ENCODE data around the gene DNHD1. TPM values are rescaled to one million over a fixed set of nuclear protein-coding genes. Genes with fewer than 3 reads are reported as not detected.

Gene DNHD1
- polyA plus RNA-seq, 3 donors: 5.8 to 6.3 (median 6.2) TPM

DNA sequence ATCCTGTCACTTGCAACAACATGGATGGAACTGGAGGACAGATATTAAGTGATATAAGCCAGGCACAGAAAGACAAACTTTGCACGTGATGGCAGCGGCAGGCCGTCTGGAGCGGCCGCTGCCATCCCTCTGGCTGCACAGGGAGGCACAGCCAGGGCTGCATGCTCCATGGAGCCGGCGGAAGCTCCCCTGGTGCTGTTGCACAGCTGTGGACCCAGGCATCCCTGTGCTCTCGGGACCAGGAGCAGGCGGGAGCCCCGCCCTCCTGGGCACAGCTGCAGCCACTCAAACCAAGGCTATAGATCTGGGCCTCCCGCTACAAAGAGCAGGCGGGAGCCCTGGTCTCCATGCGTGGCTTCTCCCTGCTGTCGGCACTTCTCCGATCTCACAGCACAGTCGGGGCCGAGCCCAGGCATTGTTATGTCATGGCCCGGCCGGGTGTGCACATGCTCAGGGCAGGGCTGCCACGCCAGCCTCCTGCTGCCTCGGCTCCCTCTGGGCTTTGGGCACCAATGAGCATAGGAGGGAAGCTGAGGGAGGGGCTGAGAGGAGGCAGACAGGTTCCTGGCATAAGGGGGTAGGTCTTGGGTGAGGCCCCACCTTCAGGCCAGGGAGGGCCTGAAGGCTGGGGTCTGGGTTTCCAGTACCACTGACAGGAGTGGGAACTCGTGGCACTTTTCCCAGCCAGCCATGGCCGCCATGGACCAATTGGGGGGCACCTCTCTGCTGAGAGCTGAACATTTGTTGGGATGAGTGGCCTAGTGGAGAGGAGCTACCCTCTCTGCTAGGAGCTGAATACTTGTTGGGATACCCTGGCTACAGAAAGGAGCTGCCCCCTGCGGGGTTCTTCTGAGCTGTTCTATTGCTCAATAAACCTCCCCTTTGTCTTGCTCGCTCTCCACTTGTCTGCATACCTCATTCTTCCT is 89.6 kb downstream of the DNHD1 start:
- DNase-seq (ENCODE audit: low read depth in 3 of 3, low spot score in 2 of 3): no peak

DNA sequence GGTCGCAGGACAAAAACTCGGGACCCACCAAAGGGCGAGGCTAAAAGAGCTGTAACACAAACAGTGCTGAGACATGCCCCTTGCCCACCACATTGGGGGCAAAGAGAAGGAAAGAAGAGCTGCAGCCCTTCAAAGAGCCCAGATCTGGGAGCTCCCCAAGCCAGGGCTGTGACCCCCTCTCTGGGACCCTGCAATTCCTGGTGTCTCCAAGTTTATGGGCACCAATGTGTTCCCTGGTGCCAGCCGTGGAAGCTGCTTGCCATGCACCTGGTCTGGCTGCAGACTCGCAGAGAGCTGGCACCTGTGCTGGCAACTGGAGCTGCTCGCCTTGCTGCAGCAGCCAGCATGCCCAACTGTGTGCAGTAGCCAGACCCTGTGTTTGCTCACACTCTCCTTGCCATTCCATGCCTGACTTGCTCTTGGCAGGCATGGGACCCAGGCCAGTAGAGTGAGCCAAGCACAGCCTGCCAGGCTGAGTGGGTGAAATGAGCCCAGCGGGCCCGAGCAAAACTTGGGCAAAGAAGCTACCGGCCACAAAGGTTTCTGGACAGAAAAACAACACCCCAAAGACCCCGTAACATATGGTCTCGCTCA is 90.4 kb downstream of the DNHD1 start:
- no peak for DNase-seq (ENCODE audit: low read depth in 3 of 3, low spot score in 2 of 3)

DNA sequence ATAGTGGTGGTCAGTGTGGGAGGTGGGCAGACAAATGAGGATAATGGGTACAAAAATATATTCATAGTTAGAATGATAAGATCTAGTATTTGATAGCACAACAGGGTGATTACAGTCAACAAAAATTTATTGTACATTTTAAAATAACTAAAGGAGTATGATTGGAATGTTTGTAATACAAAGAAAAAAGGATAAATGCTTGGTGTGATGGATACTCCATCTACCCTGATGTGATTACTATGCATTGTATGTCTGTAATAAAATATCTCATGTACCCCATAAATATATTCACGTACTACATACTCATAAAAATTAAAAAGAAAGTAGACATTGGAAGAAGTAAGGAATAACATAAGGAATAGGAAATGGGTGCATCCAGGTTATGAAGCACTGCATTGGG is 90.9 kb downstream of the DNHD1 start:
- no peak for DNase-seq (ENCODE audit: low read depth in 3 of 3, low spot score in 2 of 3)

DNA sequence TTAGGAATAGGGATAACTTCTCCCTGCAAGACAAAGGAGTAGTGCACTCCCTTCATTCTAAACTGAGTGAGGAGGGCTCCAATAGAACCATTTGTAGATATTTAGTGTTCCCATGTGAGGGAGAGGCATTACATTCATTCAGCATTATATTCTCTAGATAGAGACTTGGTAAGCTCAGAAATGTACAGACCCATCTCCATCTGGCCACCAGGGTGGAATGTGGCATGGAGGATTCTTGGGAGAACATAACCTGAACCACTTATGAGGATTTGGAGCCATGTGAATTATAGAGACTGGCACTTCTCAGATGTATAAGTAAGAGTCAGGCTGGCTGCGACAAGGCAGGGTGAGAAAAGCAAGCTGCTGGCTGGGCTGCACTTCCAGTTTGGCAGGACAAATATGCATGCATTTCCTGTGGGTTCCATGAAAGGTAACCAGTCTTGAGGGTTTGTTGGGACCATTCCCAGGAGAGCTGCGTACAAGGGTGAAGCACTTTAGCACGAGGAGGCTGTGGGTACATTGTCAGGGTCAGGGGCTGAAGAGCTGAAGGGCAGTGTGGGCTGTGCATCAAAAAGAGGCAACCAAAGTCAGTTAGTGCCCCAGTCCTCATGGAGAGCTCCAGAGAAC is 97.2 kb downstream of the DNHD1 start:
- no peak for DNase-seq (ENCODE audit: low read depth in 3 of 3, low spot score in 2 of 3)

DNA sequence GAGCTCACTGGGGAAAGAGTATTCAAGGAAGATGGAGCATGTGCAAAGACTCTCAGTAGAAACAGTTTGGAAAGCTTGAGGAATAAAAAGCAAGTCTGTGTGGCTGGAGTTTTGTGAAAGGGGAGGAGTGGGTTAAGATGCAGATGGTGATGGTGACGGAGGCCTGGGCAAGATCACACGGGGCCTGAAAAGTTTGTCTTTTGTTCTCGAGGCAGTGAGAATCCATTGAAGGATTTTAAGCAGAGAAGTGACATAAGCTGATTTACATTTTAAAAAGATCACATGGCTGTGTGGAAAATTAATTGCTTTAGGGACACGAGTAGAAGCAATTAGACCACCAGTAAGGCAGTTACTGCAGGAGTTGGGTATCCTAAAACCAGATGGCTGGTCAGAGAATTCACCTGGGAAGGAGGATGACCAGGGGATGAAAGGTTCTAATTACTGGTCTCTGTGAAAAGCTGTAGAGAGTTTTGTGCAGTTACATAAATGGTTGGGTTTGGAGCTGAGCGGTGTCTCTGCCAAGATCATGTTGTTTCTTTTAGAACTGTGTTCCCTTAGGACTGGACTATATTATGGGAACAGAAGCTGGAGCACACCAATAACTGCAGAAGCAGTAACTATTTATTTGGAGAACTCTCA is 99.3 kb downstream of the DNHD1 start:
- no peak for DNase-seq (ENCODE audit: low read depth in 3 of 3, low spot score in 2 of 3)

DNA sequence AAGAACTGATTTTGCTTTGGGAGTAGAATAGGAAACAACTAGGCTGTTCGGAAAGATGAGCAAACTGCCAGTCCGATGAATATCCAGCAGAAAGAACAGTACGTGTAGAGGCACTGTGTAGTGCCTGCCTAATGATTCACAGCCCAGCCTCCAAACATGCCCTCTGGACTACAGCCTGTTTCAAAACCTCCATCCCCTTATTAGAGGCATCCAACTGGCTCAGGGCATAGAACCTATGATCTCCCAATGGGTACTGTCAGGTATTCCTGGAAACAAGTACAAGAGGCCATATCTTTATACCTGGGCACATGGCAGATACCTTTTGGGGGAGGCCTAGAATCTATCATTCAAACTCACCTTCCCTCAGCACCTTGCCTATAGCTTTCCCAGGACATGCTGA is 101.5 kb downstream of the DNHD1 start:
- no peak for DNase-seq (ENCODE audit: low read depth in 3 of 3, low spot score in 2 of 3)

DNA sequence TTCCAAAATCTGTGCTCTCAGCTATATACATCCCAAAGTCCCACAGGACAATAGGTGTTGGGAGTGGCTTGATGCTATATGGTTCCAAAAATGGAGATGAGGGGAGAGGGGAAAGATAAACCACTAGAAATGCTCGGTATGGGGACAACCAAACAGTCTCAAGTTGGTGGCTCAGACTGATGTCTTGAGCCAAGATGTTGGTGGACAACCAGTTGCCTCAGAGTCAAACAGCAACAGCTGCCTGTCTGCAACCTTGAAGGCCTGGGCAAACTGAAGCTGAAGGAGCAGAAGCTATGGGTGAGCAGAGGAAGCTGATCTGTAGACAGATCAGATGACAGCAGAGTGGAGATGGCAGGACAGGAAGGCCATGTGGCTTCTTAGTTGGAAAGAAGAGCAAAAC is 102.4 kb downstream of the DNHD1 start:
- no peak for DNase-seq (ENCODE audit: low read depth in 3 of 3, low spot score in 2 of 3)

DNA sequence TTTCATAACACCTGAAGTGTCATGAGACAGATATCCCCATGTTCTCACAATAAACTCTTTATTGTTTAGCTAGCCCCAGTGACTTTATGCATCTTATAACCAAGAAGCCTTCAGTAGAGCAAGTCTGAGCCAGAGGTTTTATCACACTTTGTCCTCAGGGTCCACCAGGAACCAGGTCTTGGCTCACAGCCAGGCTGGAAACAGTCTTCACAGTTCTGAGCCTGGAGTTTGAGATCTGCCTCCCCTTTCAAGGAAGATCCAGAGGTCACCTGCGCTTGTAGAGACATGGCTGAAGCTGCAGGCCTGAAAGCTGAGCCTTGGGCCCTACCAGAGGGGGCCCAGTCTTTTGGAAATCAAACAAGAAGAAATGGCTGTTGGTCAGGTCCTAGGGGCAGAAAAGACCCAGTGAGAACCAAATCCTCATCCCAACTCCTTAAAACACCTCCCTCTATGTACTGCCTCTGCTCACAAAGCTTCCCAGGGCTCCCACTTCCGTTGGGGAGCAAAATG is 102.9 kb downstream of the DNHD1 start:
- no peak for DNase-seq (ENCODE audit: low read depth in 3 of 3, low spot score in 2 of 3)

DNA sequence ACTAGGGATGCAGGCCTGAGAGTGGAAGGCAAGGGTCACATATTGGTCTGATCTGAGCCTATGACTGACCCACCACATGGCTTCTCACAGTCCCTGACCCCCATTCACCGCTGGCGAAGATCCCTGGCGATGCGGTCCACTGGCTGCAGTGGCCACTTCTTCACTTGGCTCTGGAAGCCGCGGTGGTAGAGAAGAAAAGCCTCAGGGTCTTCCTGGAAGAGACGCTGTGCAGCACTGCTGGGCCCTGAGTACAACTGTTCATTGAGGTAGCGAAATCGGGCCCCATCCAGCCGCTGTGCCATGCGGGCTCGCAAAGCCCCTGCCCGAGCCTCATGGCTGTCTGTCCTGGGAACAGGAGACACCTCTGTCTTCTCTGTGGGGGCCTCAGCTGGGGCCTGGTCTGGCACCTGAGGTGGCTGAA is 104.0 kb downstream of the DNHD1 start:
- no peak for DNase-seq (ENCODE audit: low read depth in 3 of 3, low spot score in 2 of 3)

DNA sequence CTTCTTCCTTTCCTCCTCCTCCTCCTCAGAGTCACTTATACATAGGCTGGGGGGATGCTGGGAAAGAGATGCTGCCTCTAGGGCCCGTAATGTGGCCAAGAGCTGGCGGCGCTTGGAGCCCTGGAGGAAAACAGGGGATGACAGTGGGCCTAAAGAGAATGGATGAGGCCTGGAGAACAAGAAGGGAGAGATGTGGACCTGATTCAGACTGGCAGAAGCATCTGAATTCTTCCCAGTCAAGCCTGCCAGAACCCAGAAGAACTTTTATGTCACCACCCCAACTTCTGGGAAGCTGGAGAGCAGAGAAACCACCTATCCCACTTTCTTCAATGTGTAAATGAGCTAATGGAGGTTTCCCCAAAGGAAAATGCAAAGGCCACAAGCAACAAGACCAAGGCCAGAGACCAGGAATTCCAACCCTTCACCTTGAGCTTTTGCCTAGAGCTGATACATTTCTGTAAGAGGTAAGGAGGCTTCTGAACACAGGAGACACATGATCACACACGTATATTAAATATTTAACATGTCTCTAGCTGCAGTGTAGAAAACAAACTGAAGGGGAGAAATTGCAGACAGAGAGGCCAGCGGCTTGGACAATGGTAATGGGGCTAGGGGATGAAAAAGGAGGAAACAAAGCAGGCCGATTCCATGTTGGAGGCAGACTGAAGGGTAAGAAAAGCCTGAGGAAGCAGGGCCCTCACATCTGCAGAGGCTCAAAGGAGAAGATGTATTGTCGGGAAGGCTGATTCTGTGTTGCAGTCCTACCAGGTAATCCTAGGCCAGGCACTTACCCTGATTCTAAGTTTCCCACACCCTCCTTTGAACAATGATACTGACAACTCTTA is 105.2 kb downstream of the DNHD1 start:
- no peak for DNase-seq (ENCODE audit: low read depth in 3 of 3, low spot score in 2 of 3)

DNA sequence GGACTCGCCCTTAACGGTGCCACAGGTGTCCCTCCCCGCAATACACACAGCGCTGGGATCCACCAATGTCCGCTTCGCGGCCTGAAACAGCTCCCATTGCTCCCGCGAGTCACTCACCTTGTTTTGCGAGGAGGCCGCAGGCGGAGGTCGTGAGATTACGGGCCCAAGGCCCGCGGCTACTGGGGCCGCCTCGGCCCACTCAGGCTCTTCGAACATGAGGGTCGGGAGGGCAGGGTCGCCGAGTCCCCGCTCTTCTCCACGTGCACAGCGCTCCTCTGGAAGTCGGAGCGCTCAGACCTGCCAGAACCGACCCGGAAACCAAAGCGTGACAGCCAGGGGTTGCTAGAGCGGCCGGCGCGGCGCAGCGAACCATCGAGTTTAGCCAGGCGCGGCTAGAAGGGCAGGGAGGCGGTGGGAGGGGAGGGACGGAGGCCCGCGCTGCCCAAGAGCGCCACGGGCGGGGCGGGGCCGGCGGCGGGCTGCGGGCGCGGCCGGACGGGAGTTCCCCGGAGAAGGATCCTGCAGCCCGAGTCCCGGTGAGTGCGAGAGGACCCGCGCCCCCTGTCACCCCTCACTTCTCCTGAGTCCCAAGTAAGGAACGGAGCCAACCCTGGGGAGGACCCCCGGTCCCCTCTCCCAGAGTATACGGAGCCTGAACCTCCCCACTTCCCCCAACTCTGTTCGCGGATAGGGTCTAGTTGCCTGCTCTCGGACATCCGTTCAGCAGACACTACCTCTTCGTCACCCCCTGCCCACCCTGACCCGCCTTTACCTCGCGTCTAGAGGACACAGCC is 106.4 kb downstream of the DNHD1 start, which contains the start of the genes ILK and RRP8:
Gene ILK (plus strand): TSS at position 488 of the 794 bp plus-strand sequence. CDS start 498 bp downstream, outside the sequence.
Gene RRP8 (minus strand): TSS at position 330 of the 794 bp plus-strand sequence. CDS start 114 bp downstream, at position 216.
- DNase-seq (ENCODE audit: low read depth in 3 of 3, low spot score in 2 of 3): peak in 1 of 3 donors; percentile 76

DNA sequence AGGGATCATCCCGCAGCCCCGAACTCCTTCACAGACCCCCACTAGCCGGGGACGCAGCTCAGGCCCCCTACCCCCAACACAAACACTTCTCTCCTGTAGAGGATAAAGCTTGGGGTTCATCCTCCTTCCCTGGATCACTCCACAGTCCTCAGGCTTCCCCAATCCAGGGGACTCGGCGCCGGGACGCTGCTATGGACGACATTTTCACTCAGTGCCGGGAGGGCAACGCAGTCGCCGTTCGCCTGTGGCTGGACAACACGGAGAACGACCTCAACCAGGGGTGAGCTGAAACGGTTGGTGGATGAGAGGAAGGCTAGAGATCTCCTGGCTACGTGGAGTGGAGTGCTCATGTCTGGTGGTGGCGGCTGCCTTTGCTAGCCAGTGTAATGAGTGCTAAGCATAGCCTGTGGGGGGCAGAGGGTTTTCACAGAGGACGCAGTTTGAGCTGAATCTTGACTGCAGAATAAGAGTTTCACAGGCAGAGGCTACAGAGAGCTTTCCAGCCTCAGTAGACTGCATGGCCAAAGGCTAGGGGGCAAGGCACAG is 107.1 kb downstream of the DNHD1 start:
- DNase-seq (ENCODE audit: low read depth in 3 of 3, low spot score in 2 of 3): peak in 1 of 3 donors; percentile 50

DNA sequence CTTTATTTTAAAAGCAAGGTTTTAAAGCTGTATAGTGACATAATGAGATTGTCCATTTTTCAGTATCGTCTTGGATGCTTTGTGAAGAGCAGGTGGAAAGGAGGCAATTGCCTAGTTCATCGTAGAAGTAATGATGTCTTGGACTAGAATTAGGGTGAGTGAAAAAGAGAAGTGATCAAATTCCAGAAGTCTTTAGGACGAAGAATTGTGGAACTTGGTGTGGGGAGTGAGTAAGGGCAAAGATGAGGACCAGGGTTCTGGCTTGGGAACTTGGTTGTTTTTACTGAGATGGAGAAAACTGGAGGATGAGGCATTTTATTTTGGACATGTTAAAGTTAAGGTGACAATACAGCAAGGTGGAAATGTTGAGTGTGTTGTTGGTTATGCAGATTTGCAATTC is 107.7 kb downstream of the DNHD1 start:
- DNase-seq (ENCODE audit: low read depth in 3 of 3, low spot score in 2 of 3): no peak

DNA sequence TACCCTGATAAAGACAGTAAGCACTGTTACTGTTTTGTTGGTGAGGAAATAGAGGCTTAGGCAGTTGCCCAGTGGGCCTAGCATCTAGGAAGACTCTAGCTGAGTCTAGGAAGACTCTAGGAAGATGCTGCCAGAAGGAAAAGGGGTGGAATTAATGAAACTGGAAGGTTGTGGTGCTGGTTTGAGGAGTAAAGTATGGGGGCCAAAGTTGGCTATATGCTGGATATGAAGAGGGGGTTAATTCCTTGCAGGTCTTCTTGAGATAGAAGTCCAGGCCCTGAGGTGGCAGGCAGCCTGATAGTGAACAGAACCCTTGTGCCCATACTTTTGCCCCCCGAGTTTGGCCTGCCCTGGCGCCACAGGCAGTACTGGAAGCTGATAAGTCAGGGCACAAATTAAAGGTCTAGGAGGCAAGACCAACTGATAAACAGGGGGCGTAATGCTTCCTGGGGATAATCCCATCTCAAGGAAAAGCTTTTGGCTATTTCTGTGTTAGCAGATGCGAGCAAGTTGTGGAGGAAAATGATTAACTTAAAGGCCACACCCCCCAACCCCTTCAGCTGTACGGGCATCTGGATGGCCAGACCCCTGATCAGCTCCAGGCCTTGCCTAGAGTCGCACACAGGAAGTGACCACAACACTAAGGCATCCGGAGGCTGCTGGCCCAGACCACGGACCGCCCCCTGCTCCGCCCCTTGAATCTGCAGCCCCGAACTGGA is 109.5 kb downstream of the DNHD1 start:
- DNase-seq (ENCODE audit: low read depth in 3 of 3, low spot score in 2 of 3): peak; percentile 82 to 91 (median 88)

DNA sequence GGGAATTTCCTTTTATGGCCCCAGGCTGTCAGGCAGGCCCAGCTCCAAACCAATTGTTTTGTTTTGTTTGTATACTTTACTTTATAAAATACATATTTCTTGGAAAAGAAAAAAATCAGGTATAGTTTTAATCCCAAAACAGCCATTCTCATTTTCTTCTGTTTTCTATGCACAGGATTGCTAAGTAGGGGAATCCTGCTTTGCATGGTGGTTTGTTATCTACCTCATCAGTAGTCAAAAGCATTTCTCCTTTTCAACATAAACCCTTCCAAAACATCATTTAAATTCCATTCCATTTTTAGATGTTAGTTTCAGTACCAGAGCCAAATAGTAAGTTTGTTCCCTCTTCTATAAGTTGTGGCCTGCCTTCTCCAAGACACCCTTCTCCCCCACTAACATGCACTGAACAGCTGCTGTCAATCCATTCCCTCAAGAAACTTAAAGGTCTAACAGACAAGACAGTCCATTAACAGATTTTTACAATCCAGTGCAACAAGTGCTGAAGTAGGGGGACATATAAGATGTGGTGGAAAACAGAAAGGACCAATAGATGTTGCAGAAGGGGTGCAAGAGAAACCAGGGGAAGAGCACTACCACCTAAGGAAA is 110.2 kb downstream of the DNHD1 start:
- no peak for DNase-seq (ENCODE audit: low read depth in 3 of 3, low spot score in 2 of 3)

DNA sequence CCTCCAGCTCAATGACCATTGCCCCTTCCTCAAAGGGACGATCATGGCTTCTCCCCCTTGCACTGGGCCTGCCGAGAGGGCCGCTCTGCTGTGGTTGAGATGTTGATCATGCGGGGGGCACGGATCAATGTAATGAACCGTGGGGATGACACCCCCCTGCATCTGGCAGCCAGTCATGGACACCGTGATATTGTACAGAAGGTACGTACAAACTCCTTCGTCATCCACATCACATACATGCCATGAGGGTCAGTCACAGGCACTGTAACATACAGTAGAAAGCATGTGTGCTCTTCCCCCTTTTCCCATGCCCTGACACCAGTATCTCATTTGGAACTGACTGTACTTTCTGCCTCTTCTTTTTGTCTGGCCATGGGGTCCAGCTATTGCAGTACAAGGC is 110.9 kb downstream of the DNHD1 start:
- DNase-seq (ENCODE audit: low read depth in 3 of 3, low spot score in 2 of 3): no peak

DNA sequence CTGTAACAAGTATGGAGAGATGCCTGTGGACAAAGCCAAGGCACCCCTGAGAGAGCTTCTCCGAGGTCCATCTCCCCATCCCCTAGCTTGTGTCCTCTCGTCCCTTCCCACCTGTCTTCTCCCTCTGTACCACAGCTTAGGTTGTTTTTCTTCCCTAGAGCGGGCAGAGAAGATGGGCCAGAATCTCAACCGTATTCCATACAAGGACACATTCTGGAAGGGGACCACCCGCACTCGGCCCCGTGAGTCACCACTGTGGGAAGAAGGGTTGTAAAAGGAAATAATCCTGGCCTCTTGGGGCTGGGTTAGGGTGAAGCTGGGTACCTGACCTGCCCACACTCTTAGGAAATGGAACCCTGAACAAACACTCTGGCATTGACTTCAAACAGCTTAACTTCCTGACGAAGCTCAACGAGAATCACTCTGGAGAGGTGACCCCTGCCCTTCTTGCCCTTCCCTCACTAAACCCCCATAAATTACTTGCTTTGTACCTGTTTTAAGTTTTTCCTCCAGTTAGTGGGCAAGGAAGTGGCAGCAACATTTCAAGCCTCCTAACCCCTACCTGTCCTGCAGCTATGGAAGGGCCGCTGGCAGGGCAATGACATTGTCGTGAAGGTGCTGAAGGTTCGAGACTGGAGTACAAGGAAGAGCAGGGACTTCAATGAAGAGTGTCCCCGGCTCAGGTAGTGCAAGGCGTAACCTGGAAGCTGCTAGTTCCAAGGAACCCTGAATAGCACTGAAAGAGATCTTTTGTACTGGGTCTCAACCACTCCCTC is 111.8 kb downstream of the DNHD1 start:
- no peak for DNase-seq (ENCODE audit: low read depth in 3 of 3, low spot score in 2 of 3)

All from right renal cortex interstitium (tissue), 3 donors.